Left renal cortex interstitium (tissue), 4 donors: ENCODE data around the gene STARD5. TPM values are rescaled to one million over a fixed set of nuclear protein-coding genes. Genes with fewer than 3 reads are reported as not detected.

Experiments used
- DNase-seq, 4 donors: peaks; one replicate each; pipeline ENCODE4 v3.0.0-alpha.2; 2013; ENCODE audit warnings: low read depth in 4 of 4, low spot score in 2 of 4, missing footprints in 1 of 4
- polyA plus RNA-seq, 4 donors: library from polyadenylated mRNA; unstranded; fragments of 120-200 nt; gene quantifications; one replicate each; pipeline ENCODE4 v1.2.1, GENCODE V29; 2013; ENCODE audit not compliant: insufficient read length in 4 of 4

Gene STARD5
- polyA plus RNA-seq, 4 donors = 2.3 to 4.8 (median 3.9) TPM

GRCh38 chr15:81278306-81279029 is 45.5 kb downstream of the STARD5 start:
- no peak for DNase-seq

- no peak for DNase-seq
Measured at GRCh38 chr15:81277851-81278250, 46.1 kb downstream of the STARD5 start.

- DNase-seq = no peak
Measured at GRCh38 chr15:81276967-81277366, 47.0 kb downstream of the STARD5 start.

- DNase-seq = no peak
Measured at GRCh38 chr15:81275711-81276392, 48.1 kb downstream of the STARD5 start.

GRCh38 chr15:81274931-81275707 is 48.8 kb downstream of the STARD5 start:
- DNase-seq = peak; percentile 23 to 76 (median 57)

- DNase-seq = no peak
Measured at GRCh38 chr15:81274255-81274654, 49.7 kb downstream of the STARD5 start.

GRCh38 chr15:81273855-81274254 is 50.1 kb downstream of the STARD5 start:
- no peak for DNase-seq

GRCh38 chr15:81273200-81273599 is 50.7 kb downstream of the STARD5 start:
- no peak for DNase-seq

- DNase-seq = no peak
Measured at GRCh38 chr15:81271761-81272644, 51.9 kb downstream of the STARD5 start.

- no peak for DNase-seq
Measured at GRCh38 chr15:81270781-81271491, 53.0 kb downstream of the STARD5 start.

- DNase-seq = no peak
Measured at GRCh38 chr15:81270188-81270587, 53.8 kb downstream of the STARD5 start.

GRCh38 chr15:81268881-81269601 is 54.9 kb downstream of the STARD5 start:
- no peak for DNase-seq

GRCh38 chr15:81268340-81268739 is 55.6 kb downstream of the STARD5 start:
- no peak for DNase-seq

- DNase-seq = peak; percentile 55 to 67 (median 60)
Measured at GRCh38 chr15:81265944-81266775, 57.8 kb downstream of the STARD5 start.

GRCh38 chr15:81265256-81265943 is 58.5 kb downstream of the STARD5 start:
- peak in 1 of 4 donors; percentile 36 for DNase-seq

GRCh38 chr15:81264072-81264857 is 59.7 kb downstream of the STARD5 start:
- DNase-seq = no peak

- DNase-seq = no peak
Measured at GRCh38 chr15:81263477-81263876, 60.5 kb downstream of the STARD5 start.
